Neural cell (in vitro differentiated cells): ENCODE measurements around the gene PLD3. TPM values are rescaled to one million over a fixed set of nuclear protein-coding genes. Genes with fewer than 3 reads are reported as not detected.

Experiments used
- H2AFZ ChIP-seq: fragments of 200-600, 300-800 bp; sonication (generic), shearing (Covaris generic); 2 replicates; pipeline ENCODE4 v1.6.0; 2014; ENCODE audit warnings: low read depth, mild to moderate bottlenecking, antibody characterized with exemption, low read length, moderate library complexity
- H3F3A ChIP-seq: fragments of 200-600 bp; shearing (Covaris generic); 2 replicates; pipeline ENCODE4 v1.6.1; 2016; ENCODE audit warnings: mild to moderate bottlenecking, moderate library complexity, mixed read lengths, antibody characterized with exemption, low read length; ENCODE audit not compliant: insufficient read depth, poor library complexity, severe bottlenecking
- H3K27ac ChIP-seq: fragments of 200-600, 300-800 bp; sonication (generic), shearing (Covaris generic); 2 replicates; pipeline ENCODE4 v1.5.1; 2014; ENCODE audit warnings: mild to moderate bottlenecking, low read length, moderate library complexity
- H3K27me3 ChIP-seq: fragments of 300-800, 200-600 bp; sonication (generic), shearing (Covaris generic); 2 replicates; pipeline ENCODE4 v1.6.0; 2014; ENCODE audit warnings: mild to moderate bottlenecking, low read depth, low read length, moderate library complexity; ENCODE audit not compliant: insufficient read depth
- H3K36me3 ChIP-seq: fragments of 300-800, 200-600 bp; sonication (generic), shearing (Covaris generic); 2 replicates; pipeline ENCODE4 v1.5.1; 2014; ENCODE audit warnings: mild to moderate bottlenecking, antibody characterized with exemption, low read length, moderate library complexity; ENCODE audit not compliant: insufficient read depth
- H3K4me2 ChIP-seq: fragments of 300-800, 200-600 bp; sonication (generic), shearing (Covaris generic); 2 replicates; pipeline ENCODE4 v1.6.0; 2014; ENCODE audit warnings: mild to moderate bottlenecking, low read length
- H3K4me3 ChIP-seq: fragments of 300-800, 200-600 bp; sonication (generic), shearing (Covaris generic); 2 replicates; pipeline ENCODE4 v1.5.1; 2014; ENCODE audit warnings: mild to moderate bottlenecking, low read length, moderate library complexity
- H3K79me2 ChIP-seq: fragments of 200-600 bp; shearing (Covaris generic); replicated peaks from 2 replicates; pipeline ENCODE4 v1.6.0; 2014; ENCODE audit warnings: mild to moderate bottlenecking, low read length, moderate library complexity; ENCODE audit not compliant: insufficient read depth
- H3K9ac ChIP-seq: fragments of 300-800, 200-600 bp; sonication (generic), shearing (Covaris generic); 2 replicates; pipeline ENCODE4 v1.6.1; 2016; ENCODE audit warnings: mild to moderate bottlenecking, low read length, mixed read lengths
- H3K9me2 ChIP-seq: fragments of 200-600 bp; shearing (Covaris generic); 2 replicates; pipeline ENCODE4 v1.6.1; 2016; ENCODE audit warnings: mild to moderate bottlenecking, low read length, mixed read lengths; ENCODE audit not compliant: insufficient read depth
- H3K9me3 ChIP-seq: fragments of 200-600, 300-800 bp; sonication (generic), shearing (Covaris generic); 2 replicates; pipeline ENCODE4 v1.6.1; 2016; ENCODE audit warnings: mild to moderate bottlenecking, mixed run types, low read length, moderate library complexity, mixed read lengths
- H4K20me1 ChIP-seq: fragments of 200-600 bp; shearing (Covaris generic); 2 replicates; pipeline ENCODE4 v1.6.1; 2016; ENCODE audit warnings: mild to moderate bottlenecking, mixed run types; ENCODE audit not compliant: insufficient read depth
- EP300 ChIP-seq: fragments of 450-650 bp; conservative IDR thresholded peaks from 2 replicates; pipeline ENCODE4 v1.6.1; 2014; ENCODE audit warnings: antibody characterized with exemption, mild to moderate bottlenecking, moderate library complexity; ENCODE audit not compliant: poor library complexity, severe bottlenecking
- EZH2 ChIP-seq: fragments of 200-600, 300-800 bp; shearing (Covaris generic), sonication (generic); IDR thresholded peaks from 2 replicates; pipeline ENCODE4 v1.6.1; 2014; ENCODE audit warnings: antibody characterized with exemption, low read length, borderline replicate concordance, mild to moderate bottlenecking; ENCODE audit not compliant: insufficient read depth, poor library complexity, severe bottlenecking
- MXI1 ChIP-seq: fragments of 450-650 bp; conservative IDR thresholded peaks from 2 replicates; pipeline ENCODE4 v1.6.1; 2014; ENCODE audit warnings: antibody characterized with exemption, mild to moderate bottlenecking; ENCODE audit not compliant: poor library complexity, severe bottlenecking
- POLR2AphosphoS5 ChIP-seq: IDR thresholded peaks from 2 replicates; pipeline ENCODE4 v1.6.1; 2012
- RAD21 ChIP-seq: fragments of 450-650 bp; conservative IDR thresholded peaks from 2 replicates; pipeline ENCODE4 v1.6.1; 2014; ENCODE audit warnings: antibody characterized with exemption, mild to moderate bottlenecking, moderate library complexity
- SMC3 ChIP-seq: fragments of 450-650 bp; conservative IDR thresholded peaks from 2 replicates; pipeline ENCODE4 v1.6.1; 2014; ENCODE audit warnings: antibody characterized with exemption, mild to moderate bottlenecking, moderate library complexity; ENCODE audit not compliant: poor library complexity
- TAF1 ChIP-seq: IDR thresholded peaks from 2 replicates; pipeline ENCODE4 v1.6.1; 2012; ENCODE audit warnings: low read depth
- polyA plus RNA-seq: library from polyadenylated mRNA; depleted of rRNA; stranded (reverse); fragments of >200 nt; gene quantifications from 2 replicates; pipeline ENCODE4 v1.2.3, GENCODE V29; 2014
- TF ChIP-seq, protein P1 (sequence below): fragments of 450-650 bp; IDR thresholded peaks from 2 replicates; pipeline ENCODE4 v1.5.1; 2014; ENCODE audit warnings: antibody characterized with exemption, mild to moderate bottlenecking, moderate library complexity; ENCODE audit not compliant: poor library complexity, severe bottlenecking

The PLD3 gene
- polyA plus RNA-seq, 1 donor from 2014 or later: 426 TPM

DNA sequence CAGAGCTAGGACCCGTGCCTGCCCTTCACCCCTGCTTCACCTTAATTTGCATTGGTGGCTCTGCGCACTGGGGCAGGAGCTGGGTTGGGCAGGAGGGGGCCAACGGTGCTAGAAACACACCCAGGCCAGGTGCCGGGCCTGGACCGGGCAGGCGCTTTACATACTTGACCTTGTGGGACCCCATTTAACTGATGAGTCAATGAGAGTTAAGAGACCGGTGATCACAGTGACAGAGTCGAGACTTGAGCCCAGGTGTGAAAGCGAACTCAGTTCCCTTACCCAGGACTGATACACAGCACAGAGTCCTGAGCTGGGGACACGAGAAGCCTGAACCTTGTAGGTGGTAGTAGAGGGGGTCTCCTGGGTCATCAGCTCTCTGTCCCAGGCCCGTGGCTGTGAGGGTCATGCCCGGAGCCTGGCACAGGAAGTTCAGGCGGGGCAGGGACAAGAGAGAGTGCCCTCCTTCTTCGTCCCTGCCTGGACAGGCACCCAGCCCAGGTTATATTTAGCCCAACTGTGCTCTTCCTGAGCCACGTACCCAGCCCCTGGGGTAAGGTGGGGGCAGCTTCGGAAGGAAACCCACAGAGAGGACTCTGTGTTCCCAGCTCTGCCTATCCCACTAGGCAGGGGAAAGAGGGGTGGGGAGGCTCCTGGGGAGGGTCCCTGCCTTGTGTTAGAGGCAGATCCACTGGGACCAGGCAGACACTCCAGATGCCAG is 62.8 kb downstream of the PLD3 start:
- Histone ChIP-seq H3F3A (no peaks in the 10 kb centered on the region), H3K9me2 (no peaks in the 10 kb centered on the region), H2AFZ (no peak overlapping the region), H3K4me2 (no peak overlapping the region), H3K27ac (no peak overlapping the region), H3K27me3 (no peaks in the 10 kb centered on the region), H3K4me3 (no peak overlapping the region), H4K20me1 (no peaks in the 10 kb centered on the region), H3K36me3 (no peaks in the 10 kb centered on the region), H3K9ac (no peak overlapping the region), H3K9me3 (no peaks in the 10 kb centered on the region), H3K79me2 (no peaks in the 10 kb centered on the region)
- TF ChIP-seq, protein P1, sequence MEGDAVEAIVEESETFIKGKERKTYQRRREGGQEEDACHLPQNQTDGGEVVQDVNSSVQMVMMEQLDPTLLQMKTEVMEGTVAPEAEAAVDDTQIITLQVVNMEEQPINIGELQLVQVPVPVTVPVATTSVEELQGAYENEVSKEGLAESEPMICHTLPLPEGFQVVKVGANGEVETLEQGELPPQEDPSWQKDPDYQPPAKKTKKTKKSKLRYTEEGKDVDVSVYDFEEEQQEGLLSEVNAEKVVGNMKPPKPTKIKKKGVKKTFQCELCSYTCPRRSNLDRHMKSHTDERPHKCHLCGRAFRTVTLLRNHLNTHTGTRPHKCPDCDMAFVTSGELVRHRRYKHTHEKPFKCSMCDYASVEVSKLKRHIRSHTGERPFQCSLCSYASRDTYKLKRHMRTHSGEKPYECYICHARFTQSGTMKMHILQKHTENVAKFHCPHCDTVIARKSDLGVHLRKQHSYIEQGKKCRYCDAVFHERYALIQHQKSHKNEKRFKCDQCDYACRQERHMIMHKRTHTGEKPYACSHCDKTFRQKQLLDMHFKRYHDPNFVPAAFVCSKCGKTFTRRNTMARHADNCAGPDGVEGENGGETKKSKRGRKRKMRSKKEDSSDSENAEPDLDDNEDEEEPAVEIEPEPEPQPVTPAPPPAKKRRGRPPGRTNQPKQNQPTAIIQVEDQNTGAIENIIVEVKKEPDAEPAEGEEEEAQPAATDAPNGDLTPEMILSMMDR: no peak
- TF ChIP-seq SMC3 (no peak), EP300 (no peak), EZH2 (no peak), POLR2AphosphoS5 (no peak), TAF1 (no peak), MXI1 (no peak)

DNA sequence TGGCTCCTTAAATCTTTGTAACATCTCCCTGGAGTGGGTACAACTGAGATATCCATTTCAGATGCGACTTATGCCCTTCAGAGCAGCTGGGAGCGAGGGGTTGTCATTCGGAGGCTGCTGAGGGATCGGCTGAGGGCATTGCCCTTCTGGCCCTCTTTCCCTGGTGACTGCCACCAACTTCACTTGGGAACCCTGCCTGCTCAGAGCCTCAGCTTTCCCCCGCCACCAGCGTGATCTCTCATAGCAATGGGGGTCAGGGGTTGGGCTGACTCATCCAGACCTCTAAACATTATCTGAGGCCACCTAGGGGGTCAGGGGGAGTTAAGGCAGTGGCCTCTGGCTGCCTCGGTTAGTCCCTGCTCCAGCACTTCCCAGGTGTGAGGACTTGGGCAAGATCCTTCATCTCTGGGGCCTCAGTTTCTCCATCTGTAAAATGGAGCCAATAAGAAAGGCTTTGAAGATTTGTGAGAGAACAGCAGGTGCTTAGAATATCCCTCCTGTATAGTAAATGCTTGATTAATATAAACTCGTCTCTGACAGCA is 63.5 kb downstream of the PLD3 start:
- H3K79me2 ChIP-seq: no peaks in the 10 kb centered on the region
- no peaks in the 10 kb centered on the region for H3K9me2 ChIP-seq
- TF ChIP-seq MXI1 (no peak), EP300 (no peak), RAD21 (no peak)
- TF ChIP-seq, protein P1: no peak
- no peaks in the 10 kb centered on the region for H3F3A ChIP-seq
- H3K9me3 ChIP-seq: no peaks in the 10 kb centered on the region
- no peak overlapping the region for H3K9ac ChIP-seq
- no peak overlapping the region for H2AFZ ChIP-seq
- H3K27me3 ChIP-seq: no peaks in the 10 kb centered on the region
- no peak overlapping the region for H3K4me3 ChIP-seq
- H3K4me2 ChIP-seq: no peak overlapping the region
- no peak overlapping the region for H3K27ac ChIP-seq
- no peaks in the 10 kb centered on the region for H4K20me1 ChIP-seq
- no peaks in the 10 kb centered on the region for H3K36me3 ChIP-seq

DNA sequence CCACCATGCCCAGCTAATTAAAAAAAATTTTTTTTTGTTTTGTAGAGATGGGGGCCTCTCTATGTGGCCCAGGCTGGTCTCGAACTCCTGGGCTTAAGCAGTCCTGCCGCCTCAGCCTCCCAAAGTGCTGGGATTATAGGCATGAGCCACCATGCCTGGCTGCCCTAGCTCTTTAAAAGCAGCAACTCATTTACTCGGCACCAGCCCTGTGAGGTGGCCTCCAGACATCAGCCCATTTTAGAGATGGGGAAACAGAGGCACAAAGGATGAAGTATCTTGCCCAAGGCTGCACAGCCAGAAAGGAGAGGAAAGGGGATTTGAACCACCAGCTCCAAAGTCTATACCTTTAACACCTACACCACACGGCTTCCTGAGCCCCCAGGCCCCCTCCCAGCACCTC is 64.4 kb downstream of the PLD3 start:
- Histone ChIP-seq H3K9me2 (no peaks in the 10 kb centered on the region), H4K20me1 (no peaks in the 10 kb centered on the region), H3K79me2 (no peaks in the 10 kb centered on the region), H3K27me3 (no peaks in the 10 kb centered on the region), H3F3A (no peaks in the 10 kb centered on the region), H3K9me3 (no peaks in the 10 kb centered on the region), H2AFZ (no peak overlapping the region), H3K4me3 (no peak overlapping the region), H3K27ac (no peak overlapping the region), H3K36me3 (no peaks in the 10 kb centered on the region), H3K9ac (no peak overlapping the region), H3K4me2 (no peak overlapping the region)
- no peak for TF ChIP-seq POLR2AphosphoS5
- no peak for TF ChIP-seq EP300
- no peak for TF ChIP-seq EZH2
- TF ChIP-seq MXI1: no peak
- TF ChIP-seq, protein P1: no peak
